HFF-Myc (cell line): ENCODE results near the gene FRK.
A peak's percentile ranks its signal among the peaks of the same experiment; 100 is the strongest.

Source experiments
- DNase-seq: peaks from one replicate; pipeline ENCODE4 v3.0.0-alpha.2; 2011; ENCODE audit warnings: low read depth; ENCODE audit errors: extremely low read depth
- H3K4me3 ChIP-seq: replicated peaks from 2 replicates; pipeline ENCODE4 v1.5.1; 2011; ENCODE audit warnings: low read depth, mild to moderate bottlenecking, control low read depth, low read length
- TF ChIP-seq, protein P1 (sequence below): IDR thresholded peaks from 2 replicates; pipeline ENCODE4 v1.5.1; 2012; ENCODE audit warnings: mild to moderate bottlenecking, low read depth, low read length, control low read depth; ENCODE audit errors: missing control alignments

The FRK gene, protein sequence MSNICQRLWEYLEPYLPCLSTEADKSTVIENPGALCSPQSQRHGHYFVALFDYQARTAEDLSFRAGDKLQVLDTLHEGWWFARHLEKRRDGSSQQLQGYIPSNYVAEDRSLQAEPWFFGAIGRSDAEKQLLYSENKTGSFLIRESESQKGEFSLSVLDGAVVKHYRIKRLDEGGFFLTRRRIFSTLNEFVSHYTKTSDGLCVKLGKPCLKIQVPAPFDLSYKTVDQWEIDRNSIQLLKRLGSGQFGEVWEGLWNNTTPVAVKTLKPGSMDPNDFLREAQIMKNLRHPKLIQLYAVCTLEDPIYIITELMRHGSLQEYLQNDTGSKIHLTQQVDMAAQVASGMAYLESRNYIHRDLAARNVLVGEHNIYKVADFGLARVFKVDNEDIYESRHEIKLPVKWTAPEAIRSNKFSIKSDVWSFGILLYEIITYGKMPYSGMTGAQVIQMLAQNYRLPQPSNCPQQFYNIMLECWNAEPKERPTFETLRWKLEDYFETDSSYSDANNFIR

DNA sequence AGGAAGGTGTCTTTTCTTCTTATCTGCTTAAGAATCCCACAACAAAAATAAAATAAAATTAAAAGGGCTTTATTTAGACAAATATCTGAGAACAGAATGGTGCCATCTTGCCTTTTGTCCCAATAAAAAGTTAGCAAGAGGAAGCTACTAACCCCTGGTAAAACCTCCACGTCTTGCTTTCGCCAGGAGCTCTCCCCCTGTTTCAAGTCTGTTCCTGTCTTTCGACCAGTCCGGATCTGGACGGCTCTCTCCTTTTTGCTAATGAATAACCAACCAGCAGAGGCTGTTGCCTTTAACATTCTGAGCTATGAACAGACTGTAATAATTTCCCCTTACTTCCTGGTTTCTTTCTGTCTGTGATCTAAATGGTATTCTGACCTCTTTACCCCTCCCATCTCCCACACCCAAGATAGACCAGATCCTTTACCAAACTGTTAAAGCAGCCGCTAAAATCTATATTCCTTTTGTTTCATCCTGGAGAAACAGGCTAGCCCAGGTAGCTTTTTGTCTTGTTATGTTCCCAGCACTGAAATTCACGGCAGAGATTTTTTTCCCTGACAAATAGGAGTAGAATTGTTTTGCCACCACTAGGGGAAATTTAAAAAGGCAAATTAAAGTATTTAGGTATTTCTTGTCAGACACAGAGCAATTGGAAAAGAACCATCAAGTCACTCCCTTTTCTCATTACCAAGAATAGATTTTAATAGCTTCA is at the start of gene FRK:
Gene FRK (minus strand): TSS at position 320 of the 712 bp plus-strand sequence. CDS start 580 bp downstream, outside the sequence.
- no peak for DNase-seq
- no peak within 1 kb of the TSS for H3K4me3 ChIP-seq
- TF ChIP-seq, protein P1, sequence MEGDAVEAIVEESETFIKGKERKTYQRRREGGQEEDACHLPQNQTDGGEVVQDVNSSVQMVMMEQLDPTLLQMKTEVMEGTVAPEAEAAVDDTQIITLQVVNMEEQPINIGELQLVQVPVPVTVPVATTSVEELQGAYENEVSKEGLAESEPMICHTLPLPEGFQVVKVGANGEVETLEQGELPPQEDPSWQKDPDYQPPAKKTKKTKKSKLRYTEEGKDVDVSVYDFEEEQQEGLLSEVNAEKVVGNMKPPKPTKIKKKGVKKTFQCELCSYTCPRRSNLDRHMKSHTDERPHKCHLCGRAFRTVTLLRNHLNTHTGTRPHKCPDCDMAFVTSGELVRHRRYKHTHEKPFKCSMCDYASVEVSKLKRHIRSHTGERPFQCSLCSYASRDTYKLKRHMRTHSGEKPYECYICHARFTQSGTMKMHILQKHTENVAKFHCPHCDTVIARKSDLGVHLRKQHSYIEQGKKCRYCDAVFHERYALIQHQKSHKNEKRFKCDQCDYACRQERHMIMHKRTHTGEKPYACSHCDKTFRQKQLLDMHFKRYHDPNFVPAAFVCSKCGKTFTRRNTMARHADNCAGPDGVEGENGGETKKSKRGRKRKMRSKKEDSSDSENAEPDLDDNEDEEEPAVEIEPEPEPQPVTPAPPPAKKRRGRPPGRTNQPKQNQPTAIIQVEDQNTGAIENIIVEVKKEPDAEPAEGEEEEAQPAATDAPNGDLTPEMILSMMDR = peak; percentile 2

DNA sequence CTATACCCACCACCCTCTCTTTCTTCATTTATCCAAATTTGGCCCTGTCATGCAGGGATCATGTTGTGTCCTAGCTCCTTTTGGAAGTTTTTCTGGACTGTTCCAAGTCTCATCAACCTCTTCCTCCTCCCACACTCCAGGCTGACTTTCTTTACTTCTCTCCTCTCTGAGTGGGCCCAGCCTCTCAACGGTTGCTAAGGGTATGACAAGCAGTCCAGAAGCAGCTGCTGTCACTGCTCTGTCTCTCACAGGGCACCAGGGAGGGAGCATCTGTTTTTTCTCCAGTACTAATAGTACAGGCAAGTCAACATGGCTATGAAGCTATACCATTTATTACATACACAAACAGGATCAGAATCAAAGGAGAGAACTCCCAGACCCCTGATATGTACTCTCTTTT is 48.1 kb upstream of the FRK start:
- DNase-seq = no peak
- H3K4me3 ChIP-seq = no peak overlapping the region
- TF ChIP-seq, protein P1 = no peak

DNA sequence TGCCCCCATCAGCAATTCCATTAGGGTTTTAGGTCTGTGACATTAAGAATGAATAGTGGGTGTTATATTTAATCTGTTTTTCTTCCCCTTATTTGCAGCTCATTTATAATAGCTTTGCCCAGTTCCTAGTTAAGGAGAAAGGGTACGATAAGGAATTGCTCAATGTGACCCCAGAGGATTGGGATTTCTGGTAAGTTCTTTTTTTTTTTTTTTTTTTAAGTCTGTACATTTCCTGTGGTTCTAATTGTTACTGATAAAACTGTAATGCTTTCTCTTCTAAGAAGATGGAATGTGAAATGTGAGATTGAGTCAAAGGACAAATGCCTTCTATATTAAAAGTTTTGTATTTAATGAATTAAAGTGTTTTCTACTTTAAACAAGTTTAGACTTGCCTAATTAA is 45.5 kb upstream of the FRK start:
- DNase-seq = no peak
- TF ChIP-seq, protein P1 = no peak
- no peak overlapping the region for H3K4me3 ChIP-seq

DNA sequence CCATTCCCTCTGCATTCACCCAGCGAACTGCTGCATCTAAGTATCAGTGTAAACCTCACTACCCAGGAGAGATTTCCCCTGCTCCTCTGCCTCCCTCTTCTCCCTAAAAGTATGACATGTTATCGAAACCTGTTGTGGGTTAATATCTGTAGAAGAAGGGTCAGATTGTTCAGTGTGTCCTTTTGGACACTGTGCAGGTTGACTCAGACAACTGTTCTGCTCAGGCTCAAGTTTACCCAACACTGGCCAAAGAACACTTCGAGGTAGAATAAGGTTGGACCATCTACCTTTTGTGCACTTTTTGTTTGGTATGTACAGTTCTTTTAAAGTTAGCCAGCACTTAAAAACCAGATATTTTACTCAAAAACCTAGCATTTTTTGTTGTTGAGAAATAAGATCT is 44.6 kb upstream of the FRK start:
- TF ChIP-seq, protein P1 = no peak
- H3K4me3 ChIP-seq = no peak overlapping the region
- no peak for DNase-seq

DNA sequence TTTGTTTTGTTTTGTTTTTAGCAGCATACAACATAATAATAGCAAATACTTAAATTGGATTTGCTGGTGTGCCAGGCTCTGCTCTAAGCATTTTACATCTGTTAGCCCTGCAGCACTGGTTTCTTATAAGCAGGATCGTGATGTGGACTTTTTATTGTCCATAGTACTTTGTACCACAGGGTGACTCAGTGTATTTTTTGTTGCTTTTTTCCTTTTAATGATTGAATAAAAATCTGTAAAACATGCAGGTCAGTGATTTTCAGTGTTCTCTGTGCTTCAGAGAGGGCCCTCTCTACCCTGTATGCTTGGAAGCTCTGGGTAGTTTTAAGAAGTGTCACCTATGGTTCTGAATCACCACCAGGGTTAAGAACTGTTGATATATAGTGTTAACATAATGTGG is 43.9 kb upstream of the FRK start:
- TF ChIP-seq, protein P1 = no peak
- no peak for DNase-seq
- H3K4me3 ChIP-seq = no peak overlapping the region

DNA sequence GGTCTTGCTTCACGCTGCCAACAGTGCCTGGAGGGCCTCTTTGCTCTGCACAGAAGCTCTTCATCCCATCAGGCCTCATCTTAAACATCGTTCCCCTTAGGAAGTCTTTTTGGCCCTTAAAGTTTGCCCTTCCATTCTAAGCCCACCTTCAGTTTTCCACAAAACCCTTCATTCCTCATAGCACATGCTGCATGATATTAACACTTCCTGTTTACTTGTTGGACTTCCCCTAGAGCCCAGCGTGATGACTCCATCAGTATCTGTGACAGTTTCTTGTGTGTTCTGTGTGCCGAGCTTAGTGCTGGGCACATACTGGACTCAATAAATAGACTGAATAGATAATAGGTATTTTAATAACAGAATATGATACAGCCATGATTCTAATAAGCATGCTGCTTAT is 42.2 kb upstream of the FRK start:
- DNase-seq = no peak
- TF ChIP-seq, protein P1 = no peak
- no peak overlapping the region for H3K4me3 ChIP-seq
